D721Med (cell line): ENCODE measurements around the gene EPOP.
"Not testable (repeated sequence)": the region's sequence is repeated elsewhere in the genome, so short reads cannot be mapped to it uniquely, and the experiment has no call there.

Experiments
- DNase-seq: peaks from one replicate; pipeline ENCODE4 v3.0.0; 2011; ENCODE audit warnings: low spot score; ENCODE audit not compliant: insufficient read length
- FAIRE-seq: peaks from 2 replicates; lab custom pipeline; 2011; peaks lifted over from hg19 to GRCh38; lab: Jason Lieb, UNC
- TF ChIP-seq, protein P1 (sequence below): IDR thresholded peaks from 2 replicates; pipeline ENCODE4 v1.5.1; 2012; ENCODE audit warnings: mild to moderate bottlenecking, control low read depth; ENCODE audit not compliant: insufficient read depth; ENCODE audit errors: missing control alignments

EPOP gene

DNA sequence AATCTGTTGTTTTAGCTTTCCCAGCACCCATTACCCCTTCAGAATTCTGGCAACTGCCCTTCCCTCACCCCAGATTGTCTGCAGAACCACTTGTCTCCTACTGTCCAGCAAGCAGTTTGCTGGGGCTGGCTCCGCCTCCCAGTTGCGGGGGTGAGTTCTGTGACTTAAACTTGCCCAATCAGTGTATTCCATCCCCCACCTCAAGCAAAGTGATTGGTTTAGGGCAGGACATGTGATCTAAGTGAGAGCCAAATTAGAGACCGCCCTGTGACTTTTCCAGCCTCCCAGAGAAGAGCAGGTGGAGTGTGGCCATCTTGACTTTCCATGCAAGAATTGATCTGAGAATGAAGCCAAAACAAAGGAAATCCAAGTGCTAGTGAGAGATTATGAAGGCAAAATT lies 46.3 kb downstream of the EPOP start:
- DNase-seq (no peak), FAIRE-seq (no peak)
- TF ChIP-seq, protein P1, sequence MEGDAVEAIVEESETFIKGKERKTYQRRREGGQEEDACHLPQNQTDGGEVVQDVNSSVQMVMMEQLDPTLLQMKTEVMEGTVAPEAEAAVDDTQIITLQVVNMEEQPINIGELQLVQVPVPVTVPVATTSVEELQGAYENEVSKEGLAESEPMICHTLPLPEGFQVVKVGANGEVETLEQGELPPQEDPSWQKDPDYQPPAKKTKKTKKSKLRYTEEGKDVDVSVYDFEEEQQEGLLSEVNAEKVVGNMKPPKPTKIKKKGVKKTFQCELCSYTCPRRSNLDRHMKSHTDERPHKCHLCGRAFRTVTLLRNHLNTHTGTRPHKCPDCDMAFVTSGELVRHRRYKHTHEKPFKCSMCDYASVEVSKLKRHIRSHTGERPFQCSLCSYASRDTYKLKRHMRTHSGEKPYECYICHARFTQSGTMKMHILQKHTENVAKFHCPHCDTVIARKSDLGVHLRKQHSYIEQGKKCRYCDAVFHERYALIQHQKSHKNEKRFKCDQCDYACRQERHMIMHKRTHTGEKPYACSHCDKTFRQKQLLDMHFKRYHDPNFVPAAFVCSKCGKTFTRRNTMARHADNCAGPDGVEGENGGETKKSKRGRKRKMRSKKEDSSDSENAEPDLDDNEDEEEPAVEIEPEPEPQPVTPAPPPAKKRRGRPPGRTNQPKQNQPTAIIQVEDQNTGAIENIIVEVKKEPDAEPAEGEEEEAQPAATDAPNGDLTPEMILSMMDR: no peak

DNA sequence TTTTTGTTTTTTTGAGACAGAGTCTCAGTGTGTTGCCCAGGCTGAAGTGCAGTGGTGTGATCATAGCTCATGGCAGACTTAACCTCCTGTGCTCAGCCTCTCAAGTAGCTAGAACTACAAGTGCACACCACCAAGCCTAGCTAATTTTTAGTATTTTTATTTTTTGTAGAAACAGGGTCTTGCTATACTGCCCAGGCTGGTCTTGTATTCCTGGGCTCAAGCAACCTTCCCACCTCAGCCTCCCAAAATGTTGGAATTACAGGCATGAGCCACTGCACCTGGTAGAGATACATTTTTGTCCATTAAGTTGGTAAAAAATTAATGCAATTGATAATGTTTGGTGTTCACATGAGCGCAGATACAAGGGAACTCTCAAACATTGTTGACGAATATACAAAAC lies 46.8 kb downstream of the EPOP start:
- FAIRE-seq: no peak
- no peak for DNase-seq
- TF ChIP-seq, protein P1: no peak

DNA sequence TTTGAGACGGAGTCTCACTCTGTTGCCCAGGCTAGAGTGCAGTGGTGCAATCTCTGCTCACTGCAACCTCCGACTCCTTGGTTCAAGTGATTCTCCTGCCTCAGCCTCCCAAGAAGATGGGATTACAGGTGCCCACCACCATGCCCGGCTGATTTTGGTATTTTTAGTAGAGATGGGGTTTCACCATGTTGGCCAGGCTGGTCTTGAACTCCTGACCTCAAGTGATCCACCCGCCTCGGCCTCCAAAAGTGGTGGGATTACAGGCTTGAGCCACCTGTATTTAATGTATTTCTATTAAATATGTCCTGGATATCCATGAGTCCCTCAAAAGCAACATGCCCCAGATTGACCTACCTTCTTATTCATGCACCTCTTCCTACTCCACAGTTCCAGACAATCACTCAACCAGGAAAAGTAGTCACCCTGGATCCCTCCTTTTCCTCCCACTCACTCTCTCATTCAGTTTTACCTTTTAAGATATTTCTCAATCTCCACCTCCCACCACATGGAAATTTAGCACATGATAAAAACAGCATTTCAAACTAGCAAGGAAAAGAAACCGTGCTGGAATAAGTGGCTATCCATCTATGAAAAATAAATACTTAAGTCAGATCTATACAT lies 48.0 kb downstream of the EPOP start:
- DNase-seq, FAIRE-seq: not testable (repeated sequence)

DNA sequence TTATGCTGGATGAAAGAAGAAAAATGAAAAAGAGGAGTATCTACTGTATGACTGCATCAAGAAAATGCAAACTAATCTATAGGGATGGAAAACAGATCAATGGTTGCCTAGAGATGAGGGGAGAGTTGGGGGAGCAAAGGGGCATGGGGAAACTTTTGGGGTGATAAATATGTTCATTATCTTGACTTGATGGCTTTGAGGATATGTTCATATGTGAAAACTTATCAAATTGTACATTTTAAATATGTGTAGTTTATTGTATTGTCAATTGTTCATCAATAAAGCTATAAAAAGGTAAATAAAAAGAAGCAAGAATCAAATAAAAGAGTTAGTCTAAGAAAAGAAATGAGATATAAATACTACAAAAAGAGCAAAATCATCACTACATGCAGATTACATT lies 49.3 kb downstream of the EPOP start:
- FAIRE-seq (no peak), DNase-seq (no peak)
- TF ChIP-seq, protein P1: no peak

DNA sequence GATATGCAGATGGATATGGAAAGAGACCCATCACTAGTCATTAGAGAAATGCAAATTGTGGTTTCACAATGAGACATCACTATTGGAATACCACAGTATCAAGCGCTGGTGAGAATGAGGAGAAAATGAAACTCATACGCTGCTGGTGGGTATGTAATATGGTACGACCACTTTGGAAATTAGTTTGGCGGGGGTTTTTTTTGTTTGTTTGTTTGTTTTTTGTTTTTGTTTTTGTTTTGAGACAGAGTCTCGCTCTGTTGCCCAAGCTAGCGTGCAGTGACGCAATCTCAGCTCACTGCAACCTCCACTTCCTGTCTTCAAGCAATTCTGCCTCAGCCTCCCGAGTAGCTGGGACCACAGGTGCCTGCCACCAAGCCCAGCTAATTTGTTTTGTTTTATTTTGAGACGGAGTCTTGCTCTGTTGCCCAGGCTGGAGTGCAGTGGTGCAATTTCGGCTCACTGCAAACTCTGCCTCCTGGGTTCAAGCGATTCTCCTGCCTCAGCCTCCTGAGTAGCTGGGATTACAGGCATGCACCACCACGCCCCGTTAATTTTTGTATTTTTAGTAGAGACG lies 49.9 kb downstream of the EPOP start:
- not testable (repeated sequence) for FAIRE-seq, DNase-seq
